ENCODE measurements around the gene NOS3.

DNA sequence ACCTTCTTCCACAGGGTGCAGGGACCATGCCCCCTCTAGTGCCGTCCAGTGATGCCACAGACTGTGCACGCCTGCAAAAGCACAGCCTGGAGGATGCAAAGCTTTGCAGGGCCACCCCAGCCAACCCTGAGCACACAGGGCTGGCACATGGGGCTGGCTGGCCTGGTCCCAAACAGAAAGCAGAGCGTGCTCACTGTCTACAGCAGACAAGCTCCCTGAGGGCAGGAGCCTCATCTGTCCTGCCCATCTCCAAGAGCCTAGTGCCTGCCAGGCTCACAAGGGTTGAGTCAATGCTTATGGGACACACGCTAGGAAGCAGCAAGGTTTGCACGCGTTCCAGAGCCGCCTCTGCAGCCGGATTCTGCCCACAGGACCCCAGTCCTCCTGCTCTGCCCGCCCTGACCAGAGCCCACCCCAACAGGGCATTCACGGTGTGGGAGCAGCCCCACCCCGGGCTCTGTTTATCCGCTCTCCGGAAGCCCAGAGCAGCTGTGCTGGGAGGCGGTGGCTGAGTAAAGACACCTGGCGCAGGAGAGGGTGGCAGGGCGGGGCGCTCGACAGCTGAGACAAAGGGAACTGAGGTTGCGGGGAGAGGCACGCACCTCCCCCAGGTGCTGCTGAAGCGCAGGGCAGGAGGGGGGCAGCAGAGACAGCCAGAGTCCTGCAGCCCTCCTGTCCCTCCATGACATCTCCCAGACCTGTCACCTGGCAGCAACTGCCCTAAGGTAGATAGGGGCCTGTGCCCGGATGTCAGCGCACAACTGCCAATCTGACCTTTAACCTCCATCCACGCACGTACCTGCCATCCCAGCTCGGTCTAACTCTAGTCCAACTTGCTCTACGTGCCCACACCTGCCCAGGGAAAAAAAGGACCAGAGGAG lies 17.0 kb upstream of the NOS3 start:
- TF ChIP-seq, protein P1, sequence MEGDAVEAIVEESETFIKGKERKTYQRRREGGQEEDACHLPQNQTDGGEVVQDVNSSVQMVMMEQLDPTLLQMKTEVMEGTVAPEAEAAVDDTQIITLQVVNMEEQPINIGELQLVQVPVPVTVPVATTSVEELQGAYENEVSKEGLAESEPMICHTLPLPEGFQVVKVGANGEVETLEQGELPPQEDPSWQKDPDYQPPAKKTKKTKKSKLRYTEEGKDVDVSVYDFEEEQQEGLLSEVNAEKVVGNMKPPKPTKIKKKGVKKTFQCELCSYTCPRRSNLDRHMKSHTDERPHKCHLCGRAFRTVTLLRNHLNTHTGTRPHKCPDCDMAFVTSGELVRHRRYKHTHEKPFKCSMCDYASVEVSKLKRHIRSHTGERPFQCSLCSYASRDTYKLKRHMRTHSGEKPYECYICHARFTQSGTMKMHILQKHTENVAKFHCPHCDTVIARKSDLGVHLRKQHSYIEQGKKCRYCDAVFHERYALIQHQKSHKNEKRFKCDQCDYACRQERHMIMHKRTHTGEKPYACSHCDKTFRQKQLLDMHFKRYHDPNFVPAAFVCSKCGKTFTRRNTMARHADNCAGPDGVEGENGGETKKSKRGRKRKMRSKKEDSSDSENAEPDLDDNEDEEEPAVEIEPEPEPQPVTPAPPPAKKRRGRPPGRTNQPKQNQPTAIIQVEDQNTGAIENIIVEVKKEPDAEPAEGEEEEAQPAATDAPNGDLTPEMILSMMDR (IDR thresholded peaks at IDR 0.05; ENCODE audit: low read depth, low read length), result no peak
- no peak for TF ChIP-seq EZH2phosphoT487 (IDR thresholded peaks at IDR 0.05; ENCODE audit: low read depth)

Measured in OCI-LY3 (cell line).